AG08395 (cell line): ENCODE measurements around the gene RGL1.
"Not testable (repeated sequence)": the region's sequence is repeated elsewhere in the genome, so short reads cannot be mapped to it uniquely, and the experiment has no call there.

Source experiments
- DNase-seq: peaks from one replicate; pipeline ENCODE4 v3.0.0; 2012; ENCODE audit warnings: mixed read lengths, low spot score

The RGL1 gene

DNA sequence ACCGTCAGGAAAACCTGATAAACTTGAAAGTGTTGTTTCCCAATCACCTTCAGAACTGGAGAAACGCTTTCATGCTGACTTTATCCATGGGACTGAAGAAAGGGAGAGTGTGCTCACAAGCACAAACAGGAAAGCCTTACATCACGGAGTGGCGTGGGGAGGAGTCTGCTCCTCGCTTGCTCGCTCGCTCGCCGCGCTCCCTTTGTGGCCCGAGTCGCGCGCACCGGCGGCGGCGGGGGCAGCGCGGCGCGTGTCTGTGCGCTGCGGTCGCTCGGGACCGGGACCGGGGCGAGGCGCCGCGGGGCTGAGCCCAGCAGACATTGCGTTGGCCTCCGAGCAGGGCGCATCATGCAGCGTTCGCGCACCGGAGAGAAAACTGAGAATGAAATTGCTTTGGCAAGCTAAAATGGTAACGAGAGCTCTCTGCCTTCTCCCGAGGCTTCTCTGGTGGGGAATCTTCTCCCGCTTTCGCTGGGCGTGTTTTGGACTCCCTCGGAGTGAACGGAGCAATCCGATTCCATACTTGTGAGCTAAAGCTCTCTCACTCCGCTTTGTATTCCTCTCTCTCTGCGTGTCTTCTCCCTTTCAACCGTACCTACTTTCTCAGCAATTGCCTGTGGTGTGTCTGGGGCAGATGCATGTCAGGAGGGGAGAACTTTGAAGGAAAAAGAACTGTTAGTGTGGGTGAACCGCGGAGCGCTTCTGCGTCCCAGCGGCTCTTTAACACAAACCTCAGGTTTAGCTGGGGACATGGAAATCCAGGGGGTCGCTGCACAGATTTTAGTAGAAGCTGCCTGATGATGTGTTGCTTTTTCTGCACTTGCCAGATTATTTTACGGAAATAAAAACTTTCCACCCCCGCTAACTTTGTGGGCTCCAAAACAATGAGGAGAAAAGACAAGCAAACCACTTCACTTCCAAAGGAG, at the start of gene RGL1:
RGL1 (plus strand) TSS at position 205 of the 926 bp plus-strand sequence; CDS start at position 383, 178 bp downstream.
- peak; percentile 74 for DNase-seq

DNA sequence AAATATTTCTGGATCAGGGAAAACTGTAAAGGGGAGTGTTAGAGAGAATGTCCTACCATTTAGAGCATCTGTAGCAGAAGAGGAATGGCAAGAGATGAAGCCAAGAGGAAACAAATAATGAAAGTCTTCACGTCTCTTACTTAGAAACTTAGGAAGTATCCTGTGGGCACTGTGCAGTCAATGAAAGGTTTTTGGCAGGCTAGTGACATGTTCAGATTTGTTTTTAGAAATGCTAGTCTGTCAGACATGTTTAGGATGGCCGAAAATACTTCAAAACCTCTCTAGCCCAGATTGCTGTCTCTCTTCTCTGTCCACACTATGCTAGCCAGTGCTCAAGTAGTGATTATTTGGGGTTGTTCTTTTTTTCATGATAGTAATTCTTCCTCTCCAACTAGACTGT, 48.6 kb upstream of the RGL1 start:
- DNase-seq: no peak

GRCh38 chr1:183757061-183757460, 47.9 kb upstream of the RGL1 start:
- peak; percentile 73 for DNase-seq

DNA sequence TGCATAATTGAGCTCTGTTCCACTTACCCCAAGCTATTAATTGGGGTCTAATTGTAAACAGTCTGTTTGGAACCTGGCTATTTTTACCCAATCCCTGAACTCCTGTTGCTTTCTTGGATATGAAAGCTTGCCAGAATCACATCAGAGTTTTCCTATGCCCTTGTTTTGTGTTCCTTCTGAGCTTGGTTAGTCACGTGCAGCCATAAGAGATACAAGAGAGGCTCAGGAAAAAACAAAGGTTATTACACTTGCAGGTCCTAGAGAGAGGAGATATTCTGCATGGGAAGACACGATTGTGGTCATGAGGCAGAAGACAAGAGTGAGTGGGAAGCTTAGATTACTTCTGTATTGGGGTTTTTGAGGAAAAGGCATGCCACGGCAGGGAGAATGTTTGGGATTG, 46.0 kb upstream of the RGL1 start:
- no peak for DNase-seq

DNA sequence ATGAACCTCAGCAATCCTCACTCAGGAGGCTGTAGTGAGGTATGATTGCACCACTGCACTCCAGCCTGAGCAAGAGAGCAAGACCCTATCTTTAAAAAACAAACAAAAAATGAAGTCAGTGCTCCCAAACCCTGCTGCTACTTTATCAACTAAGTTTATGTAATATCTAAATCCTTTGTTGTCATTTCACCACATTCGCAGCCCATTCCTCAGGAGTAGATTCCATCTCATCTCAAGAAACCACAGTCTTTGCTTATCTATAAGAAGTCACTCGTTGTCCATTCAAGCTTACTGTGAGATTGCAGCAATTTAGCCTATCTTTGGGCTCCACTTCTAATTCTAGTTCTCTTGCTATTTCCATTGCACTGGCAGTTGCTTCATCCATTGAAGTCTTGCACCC, 44.3 kb upstream of the RGL1 start:
- no peak for DNase-seq

GRCh38 chr1:183761871-183762270, 43.0 kb upstream of the RGL1 start:
- no peak for DNase-seq

DNA sequence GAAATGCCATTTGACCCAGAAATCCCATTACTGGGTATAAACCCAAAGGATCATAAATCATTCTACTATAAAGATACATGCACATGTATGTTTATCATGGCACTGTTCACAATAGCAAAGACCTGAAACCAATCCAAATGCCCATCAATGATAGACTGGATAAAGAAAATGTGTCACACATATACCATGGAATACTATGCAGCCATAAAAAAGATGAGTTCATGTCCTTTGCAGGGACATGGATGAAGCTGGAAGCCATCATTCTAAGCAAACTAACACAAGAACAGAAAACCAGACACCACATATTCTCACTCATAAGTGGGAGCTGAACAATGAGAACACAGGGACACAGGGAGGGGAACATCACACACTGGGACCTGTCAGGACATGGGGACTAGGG, 42.1 kb upstream of the RGL1 start:
- DNase-seq: not testable (repeated sequence)

GRCh38 chr1:183764981-183765380, 39.9 kb upstream of the RGL1 start:
- peak; percentile 43 for DNase-seq

- no peak for DNase-seq
Observed at GRCh38 chr1:183769956-183770815, 34.7 kb upstream of the RGL1 start.

DNA sequence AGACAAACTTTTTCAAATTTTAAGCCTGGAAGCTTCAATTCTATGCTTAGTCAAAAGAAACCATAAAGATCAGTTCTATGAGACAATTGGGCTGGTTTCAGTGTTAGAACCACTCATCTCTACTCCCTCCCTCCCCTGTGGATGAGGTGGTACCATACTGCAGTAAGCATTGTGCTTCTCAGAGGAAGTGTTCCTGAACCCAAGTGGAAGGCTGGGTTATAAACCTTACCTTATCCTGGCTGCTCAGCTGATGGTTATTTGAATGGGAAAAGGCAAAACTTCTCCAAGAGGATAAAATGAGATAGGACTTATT, 34.1 kb upstream of the RGL1 start:
- no peak for DNase-seq

DNA sequence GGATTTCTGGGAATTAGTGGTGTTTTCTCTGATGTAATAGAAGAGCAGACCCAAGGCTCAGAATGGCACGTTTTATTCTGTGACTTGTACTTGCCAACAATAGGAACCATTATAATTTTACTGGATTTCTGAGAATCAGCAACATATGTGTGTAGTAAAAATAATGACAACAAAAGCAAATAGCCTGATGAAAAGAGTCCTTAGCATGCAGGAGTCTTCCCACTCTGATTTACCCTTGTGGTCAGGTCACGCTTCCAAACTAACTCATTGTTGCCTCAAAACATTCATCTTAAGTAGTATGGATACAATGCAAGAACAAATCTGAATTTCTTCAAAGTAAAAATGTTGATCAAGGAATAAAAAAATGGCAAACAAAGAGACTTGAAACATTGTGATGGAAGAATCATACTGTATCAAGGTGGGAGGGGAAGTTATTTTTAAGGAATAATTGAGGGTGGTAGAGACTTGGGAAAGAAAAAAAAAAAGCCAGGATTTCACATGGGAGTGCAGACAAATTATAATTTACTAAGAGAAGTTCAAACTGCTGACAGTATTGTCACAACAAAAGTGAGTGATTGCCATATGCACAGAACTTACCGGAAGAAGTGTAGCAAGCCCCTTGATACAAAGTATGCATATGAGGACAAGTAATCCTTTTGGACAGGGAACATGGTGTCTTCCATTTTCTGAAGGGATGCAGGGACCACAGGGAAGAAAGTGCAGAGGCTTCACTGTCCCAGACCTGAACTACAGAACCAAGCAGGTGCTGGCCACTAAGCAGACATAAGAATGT, 31.2 kb upstream of the RGL1 start:
- DNase-seq: no peak

DNA sequence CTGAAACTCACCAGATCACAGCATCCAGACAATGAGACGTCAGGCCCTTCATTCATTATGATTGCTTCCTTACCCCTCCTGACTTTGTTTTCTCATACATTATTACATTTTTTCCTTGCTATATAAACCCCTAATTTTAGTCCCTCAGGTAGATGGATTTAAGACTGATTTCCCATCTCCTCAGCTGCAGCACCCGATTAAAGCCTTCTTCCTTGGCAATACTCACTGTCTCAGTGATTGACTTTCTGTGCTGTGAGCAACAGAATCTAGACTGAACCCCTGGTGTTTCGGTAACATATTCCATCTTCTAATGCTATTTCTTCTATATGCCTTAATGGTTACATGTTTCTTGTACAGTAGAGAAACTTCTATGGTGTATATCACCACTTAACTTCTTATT, 30.0 kb upstream of the RGL1 start:
- DNase-seq: no peak

DNA sequence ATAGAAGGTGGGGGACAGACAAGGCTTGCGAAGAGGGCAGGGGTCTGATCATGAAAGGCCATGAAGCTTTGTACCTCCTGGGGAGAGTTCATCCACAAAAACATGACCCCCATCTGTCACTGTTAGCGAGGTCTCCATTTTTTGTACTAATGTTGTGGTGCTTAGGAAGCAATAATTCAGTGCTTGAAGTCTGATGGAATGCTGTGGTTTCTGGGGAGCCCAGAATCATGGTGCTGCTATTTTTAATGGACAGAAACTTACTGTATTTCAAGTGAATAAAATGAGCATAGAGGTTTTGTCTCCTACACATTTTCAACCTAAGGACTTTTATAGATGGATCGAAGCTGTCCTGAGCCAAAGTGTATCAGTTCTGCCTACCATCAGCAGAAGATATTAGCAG, 28.2 kb upstream of the RGL1 start:
- DNase-seq: peak; percentile 44

DNA sequence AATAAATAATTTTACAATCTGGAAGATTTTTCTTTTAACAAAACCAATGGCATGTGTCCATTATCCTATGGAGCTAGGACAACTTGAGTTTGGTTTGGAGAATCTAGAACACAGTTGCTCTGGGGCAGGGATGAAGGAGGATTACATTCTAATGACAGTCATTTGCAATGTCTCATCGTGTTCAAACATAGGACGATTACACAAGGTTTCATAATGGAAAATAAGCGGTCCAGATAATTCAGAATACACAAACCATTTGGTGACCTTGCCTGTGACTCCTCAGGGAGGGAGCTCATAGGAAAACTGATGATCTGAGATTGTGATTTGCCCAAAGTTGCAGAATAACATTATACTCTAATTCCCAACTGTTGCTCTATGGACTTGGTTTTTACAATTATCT, 27.6 kb upstream of the RGL1 start:
- no peak for DNase-seq

- DNase-seq: no peak
Observed at GRCh38 chr1:183778045-183778444, 26.9 kb upstream of the RGL1 start.

DNA sequence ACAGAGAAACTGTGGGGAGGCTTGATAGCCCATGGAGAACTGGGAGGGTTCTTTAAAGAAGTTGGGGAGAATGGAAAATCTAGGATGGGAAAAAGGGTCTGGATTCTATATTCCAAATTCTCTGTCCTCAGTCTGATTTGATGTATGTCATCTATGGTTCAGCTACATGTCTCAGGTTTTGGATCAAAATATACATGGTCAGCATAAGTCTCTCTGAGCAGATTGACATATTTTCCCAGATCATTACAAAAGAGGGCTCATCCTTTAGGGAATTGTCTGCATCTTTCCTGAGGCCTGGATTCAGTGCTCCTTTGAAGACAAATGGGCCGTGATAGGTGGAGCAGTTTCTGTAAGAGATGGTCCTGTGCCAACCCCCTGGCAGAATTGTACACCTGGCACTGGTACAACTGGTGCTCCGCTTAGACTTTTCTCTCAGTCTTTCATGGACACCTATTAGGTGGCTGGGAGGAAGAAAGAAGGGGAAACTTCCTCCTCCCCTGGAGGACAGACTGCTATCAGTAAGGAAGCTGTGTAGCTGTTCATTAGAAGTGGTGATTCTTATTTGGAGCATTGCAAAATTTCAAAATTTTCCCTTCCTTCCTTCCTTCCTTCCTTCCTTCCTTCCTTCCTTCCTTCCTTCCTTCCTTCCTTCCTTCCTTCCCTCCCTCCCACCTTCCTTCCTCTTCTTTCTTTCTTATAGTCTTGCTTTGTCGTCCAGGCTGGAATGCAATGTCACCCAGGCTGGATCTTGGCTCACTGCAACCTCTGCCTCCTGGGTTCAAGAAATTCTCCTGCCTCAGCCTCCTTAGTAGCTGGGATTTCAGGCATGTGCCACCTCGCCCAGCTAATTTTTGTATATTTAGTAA, 26.1 kb upstream of the RGL1 start:
- no peak for DNase-seq

- no peak for DNase-seq
Observed at GRCh38 chr1:183780159-183780558, 24.8 kb upstream of the RGL1 start.

DNA sequence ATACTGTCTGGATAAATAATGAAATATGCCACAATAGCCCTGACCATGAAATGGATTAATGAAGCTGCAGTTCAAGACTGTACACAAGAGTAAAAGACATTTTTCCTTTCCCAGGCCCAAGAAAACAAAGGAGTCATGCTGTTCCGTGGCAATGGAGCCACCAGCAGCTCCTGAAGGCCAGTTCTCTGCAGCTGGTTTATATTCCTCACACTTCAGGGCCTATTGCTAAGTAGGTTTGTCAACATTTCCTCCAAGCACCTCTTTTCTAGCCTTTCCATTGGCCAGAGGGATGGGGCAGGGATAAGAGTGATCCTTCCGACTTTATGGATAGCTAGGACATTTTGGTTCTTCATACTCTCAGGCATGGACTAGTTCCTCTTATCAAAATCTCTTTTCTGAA, 24.2 kb upstream of the RGL1 start:
- DNase-seq: no peak

DNA sequence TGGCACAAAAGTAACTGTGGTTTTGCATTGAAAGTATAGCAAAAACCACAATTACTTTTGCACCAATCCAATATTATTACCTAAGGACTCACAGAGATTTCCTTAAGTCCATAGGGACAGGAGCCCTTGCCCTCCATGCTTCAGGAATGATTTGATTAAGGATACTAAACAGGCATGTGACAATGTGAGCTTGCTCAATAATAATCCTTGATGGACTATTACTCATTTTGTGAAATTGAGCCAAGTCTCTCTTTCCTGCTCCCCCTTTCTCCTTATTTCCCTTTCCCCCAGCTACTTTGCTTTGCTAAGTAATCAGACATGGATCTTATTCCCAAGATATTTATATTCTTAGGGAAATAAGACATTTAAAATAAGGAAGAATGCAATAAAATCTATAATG, 21.6 kb upstream of the RGL1 start:
- DNase-seq: peak; percentile 38

GRCh38 chr1:183783767-183784637, 20.9 kb upstream of the RGL1 start:
- DNase-seq: no peak
